Activated T-helper 17 cell treated with anti-CD3 and anti-CD28 coated beads, Interleukin-2, amount 50 U/mL, for 72 hours (primary cell): ENCODE results near the gene TP53TG5. TPM values are rescaled to one million over a fixed set of nuclear protein-coding genes. Genes with fewer than 3 reads are reported as not detected.
"Not testable (repeated sequence)": the region's sequence is repeated elsewhere in the genome, so short reads cannot be mapped to it uniquely, and the experiment has no call there.

Source experiments
- ATAC-seq: fragments of 150-1000 bp; cut with Tn5 transposase; replicated peaks from 2 replicates; pipeline ENCODE4 v1.10.0; 2021; ENCODE audit warnings: mild to moderate bottlenecking, moderate library complexity
- H3K27ac Mint-ChIP-seq: one replicate; pipeline ENCODE4 v1.8.0; 2022; ENCODE audit warnings: mixed read lengths
- H3K27me3 Mint-ChIP-seq: one replicate; pipeline ENCODE4 v1.8.0; 2022; ENCODE audit warnings: mixed read lengths
- H3K36me3 Mint-ChIP-seq: one replicate; pipeline ENCODE4 v1.8.0; 2022; ENCODE audit warnings: low read depth, mild to moderate bottlenecking, mixed read lengths
- H3K4me1 Mint-ChIP-seq: one replicate; pipeline ENCODE4 v1.8.0; 2022; ENCODE audit warnings: mixed read lengths
- H3K4me3 Mint-ChIP-seq: one replicate; pipeline ENCODE4 v1.8.0; 2022; ENCODE audit warnings: mild to moderate bottlenecking, mixed read lengths
- H3K9me3 Mint-ChIP-seq: one replicate; pipeline ENCODE4 v1.8.0; 2022; ENCODE audit warnings: mixed read lengths
- total RNA-seq, 2 donors: library from RNA; stranded (reverse); gene quantifications; one replicate each; pipeline ENCODE4 v1.2.3, GENCODE V29; 2022

Gene TP53TG5
- total RNA-seq, 2 donors from 2014 or later, result 0.11 to 0.50 TPM

DNA sequence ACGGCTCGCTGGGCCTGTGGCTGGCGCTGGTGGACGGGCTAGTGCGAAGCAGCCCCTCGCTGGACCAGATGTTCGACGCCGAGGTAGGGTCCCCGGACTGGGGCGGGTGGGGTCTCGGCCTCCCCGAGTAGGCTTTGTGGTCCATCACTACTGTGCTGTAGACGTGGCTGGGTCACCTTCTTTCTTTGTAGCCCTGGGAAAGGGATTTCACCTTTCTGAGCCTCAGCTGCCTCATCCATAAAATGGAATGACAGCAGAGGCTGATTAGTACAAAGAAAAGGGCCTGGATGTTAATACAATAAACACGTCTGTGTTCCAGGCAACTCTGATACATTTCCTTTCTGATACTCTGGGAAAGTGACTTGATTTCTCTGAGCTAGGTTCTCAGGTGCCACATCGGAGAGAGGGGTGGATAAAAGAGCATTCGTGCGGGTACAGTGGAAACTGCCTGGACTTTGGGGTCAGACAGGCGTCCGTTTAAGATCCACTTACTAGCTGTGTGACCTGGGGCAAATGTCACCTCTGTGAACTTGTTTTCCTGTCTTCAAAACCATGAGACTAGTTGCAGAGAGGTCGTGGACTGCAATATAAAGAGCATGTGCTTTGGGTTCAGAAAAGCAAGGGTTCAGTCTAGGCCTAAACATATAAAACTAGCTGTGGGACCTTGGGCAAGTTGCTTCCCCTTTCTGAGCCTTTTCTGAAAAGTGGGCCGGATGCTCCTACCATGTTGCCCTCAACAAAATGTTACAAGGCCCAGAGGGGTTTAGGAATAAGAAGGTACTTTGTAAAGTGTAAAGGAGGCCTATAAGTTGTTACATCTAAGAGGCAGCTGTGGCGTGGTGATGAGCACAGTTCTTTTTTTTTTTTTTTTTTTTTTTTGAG lies 14.3 kb downstream of the TP53TG5 start:
- Mint-ChIP-seq H3K27ac (peak overlapping the region; percentile 97), H3K4me1 (peaks cover 24% of the 10 kb centered on the region), H3K27me3 (no peaks in the 10 kb centered on the region), H3K4me3 (peak overlapping the region; percentile 95), H3K36me3 (peaks cover 49% of the 10 kb centered on the region), H3K9me3 (no peaks in the 10 kb centered on the region)
- no peak for ATAC-seq

DNA sequence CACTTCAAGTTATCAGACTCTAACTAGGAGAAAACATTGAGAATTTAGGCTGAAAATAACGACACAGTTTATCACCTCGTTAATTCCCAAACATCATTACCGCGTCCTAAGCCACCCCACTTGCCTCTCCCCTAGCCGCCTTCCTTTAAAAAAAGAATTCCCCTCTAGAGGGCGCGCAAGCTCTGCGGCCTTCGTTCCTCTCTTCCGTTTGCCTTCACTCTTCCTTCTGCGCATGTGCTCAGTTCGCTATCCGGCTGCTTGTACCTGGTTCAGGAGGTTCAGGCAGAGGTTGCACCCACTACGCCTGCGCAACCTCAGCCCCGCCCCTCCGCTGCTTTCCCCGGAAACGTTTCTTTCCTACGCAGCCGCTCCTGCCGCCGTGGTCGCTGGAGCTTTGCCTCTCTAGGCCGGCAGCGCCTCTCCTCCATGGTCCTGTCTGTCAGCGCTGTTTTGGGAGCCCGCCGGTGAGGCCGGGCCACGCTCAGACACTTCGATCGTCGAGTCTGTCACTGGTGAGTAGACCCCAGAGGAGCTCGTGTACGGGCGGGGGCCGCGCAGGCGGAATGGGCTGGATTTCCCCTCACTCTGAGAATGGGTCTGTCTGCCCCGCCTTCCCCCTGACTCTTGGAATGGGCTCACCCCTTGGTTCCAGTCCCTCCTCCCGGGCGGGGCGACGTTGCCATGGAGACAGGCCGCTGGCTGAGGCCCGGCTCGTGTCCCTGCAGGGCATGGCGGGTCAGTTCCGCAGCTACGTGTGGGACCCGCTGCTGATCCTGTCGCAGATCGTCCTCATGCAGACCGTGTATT lies 15.1 kb downstream of the TP53TG5 start, which contains the start of gene SYS1:
TSS of gene SYS1 (plus strand) at position 353 of the 807 bp plus-strand sequence. CDS start at position 729, 376 bp downstream.
- H3K4me1 Mint-ChIP-seq, result peaks cover 20% of the 10 kb centered on the region
- H3K4me3 Mint-ChIP-seq, result peak within 1 kb of the TSS; percentile 95

DNA sequence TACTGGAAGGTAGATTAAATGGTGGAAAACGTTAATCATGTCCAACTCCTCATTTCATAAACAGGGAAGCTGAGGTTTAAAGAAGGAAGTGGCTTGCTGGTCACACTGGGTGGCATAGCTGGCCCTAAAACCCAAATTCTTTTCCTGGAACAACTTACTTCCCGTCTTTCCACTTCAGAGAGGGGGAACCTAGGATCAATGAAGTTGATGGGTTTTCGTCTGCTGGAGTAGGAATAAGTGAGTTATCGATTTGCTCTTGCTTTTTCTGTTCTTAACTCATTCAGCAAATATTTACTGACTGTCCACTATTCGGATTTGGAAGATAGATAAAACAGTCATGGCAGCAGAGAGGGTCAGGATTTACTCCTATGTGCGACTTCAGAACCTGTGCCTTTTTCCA lies 16.3 kb downstream of the TP53TG5 start:
- H3K4me3 Mint-ChIP-seq, result no peak overlapping the region
- H3K4me1 Mint-ChIP-seq, result peaks cover 13% of the 10 kb centered on the region
- peaks cover 28% of the 10 kb centered on the region for H3K36me3 Mint-ChIP-seq
- ATAC-seq, result no peak
- no peak overlapping the region for H3K27ac Mint-ChIP-seq
- H3K27me3 Mint-ChIP-seq, result no peaks in the 10 kb centered on the region
- no peaks in the 10 kb centered on the region for H3K9me3 Mint-ChIP-seq

More for the DNA sequence above, 15.1 kb downstream of the TP53TG5 start, which contains the start of gene SYS1:
- peak; percentile 88 for ATAC-seq
- Mint-ChIP-seq H3K27ac (peak within 1 kb of the TSS; percentile 97), H3K9me3 (no peaks in the 10 kb centered on the region), H3K36me3 (peaks cover 40% of the 10 kb centered on the region), H3K27me3 (no peaks in the 10 kb centered on the region)

DNA sequence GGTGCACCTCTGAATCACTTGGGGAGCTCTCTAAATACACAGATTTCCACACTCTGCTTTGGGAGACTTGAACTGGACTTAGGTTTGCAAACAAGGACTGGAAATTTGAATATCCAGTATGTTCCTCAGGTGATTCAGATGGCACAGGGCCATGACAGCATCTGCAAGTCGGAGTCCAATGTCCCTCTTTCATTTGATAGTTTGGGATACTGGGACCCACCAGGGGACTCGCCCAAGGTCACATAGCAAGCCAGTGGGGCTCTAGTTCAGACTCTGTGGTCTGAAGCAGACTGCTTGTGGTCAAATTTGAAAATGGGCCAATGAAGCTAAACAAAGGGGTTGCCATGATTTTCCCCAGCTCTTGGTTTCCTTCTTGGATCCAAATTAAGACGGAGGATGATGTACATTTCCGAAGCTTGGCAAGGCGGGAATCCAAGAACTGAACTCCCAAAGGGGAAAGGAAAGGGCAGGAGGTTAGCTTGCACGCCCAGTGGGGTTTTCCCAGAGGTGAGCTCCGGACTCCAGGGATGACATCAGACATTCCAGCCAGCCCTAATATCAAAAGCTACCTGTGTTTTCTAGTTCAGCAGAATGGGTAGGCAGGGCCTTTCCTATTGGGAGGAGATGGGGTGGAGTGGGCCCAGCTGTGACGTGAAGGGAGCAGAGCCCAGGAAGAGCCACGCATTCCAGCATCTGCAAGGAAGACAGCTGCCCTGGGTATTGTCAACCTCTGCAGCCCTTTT lies 18.5 kb downstream of the TP53TG5 start:
- no peak for ATAC-seq
- no peaks in the 10 kb centered on the region for H3K27me3 Mint-ChIP-seq
- peaks cover 10% of the 10 kb centered on the region for H3K36me3 Mint-ChIP-seq
- no peak overlapping the region for H3K27ac Mint-ChIP-seq
- peaks cover 27% of the 10 kb centered on the region for H3K4me1 Mint-ChIP-seq
- no peak overlapping the region for H3K4me3 Mint-ChIP-seq
- no peaks in the 10 kb centered on the region for H3K9me3 Mint-ChIP-seq

DNA sequence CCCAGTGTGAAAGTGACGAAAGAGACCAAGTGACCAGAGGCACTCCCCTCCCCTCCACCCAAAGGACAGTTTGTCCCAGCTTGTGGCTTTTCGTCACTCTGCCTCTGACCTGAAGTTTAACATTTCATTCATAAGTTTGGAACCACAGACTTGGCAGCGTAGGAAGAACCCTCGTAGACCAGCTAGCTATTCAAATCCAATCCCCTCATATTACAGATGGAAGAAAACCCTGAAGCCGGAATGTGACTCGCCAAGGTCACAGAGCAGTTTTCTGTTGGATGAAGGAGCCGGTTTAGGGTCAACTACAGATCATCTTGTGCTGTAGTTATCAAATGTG lies 19.1 kb downstream of the TP53TG5 start:
- Mint-ChIP-seq H3K4me3 (no peak overlapping the region), H3K9me3 (no peaks in the 10 kb centered on the region)
- ATAC-seq, result no peak

DNA sequence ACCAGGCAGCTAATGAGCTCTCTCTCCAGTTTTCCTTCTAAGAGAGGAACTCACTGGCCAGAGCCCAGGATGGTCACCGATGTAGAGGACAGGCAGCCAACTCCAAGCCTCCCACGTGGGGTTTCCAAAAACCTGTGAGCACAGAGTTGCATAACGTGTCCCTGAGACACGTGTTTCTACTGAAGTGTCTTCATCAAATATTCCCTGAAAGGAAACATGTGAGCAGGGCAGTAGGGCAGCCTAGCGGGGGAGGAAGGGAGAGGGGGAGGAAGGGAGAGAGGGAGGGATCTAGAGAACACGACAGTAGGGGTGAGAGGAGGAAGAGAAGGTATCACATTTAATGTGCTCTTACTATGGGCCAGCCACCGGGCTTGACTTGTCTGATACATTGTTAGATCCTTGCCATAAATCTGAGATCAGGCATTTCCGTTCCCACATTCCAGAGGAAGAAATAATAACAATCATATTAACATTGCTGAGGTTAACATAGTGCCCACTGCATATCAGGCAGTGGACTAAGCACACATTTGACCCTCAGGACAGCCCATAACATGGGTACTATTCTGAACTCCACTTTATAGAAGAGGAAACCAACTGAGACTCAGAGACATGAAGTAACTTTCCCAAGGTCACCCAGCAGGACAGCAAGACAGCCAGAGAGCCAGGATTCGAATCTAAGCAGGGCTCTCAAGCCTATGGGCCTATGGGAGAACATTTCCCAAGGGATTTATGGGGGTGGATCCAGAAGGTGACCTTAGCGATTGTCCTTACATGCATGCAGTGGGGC lies 19.6 kb downstream of the TP53TG5 start:
- Mint-ChIP-seq H3K36me3 (peaks cover 6% of the 10 kb centered on the region), H3K4me1 (peaks cover 31% of the 10 kb centered on the region), H3K9me3 (no peaks in the 10 kb centered on the region), H3K27ac (peak overlapping the region; percentile 68), H3K27me3 (no peaks in the 10 kb centered on the region), H3K4me3 (peak overlapping the region; percentile 44)
- ATAC-seq, result no peak

More for the DNA sequence above, 19.1 kb downstream of the TP53TG5 start:
- peak overlapping the region; percentile 68 for H3K27ac Mint-ChIP-seq
- H3K4me1 Mint-ChIP-seq, result peaks cover 30% of the 10 kb centered on the region
- H3K27me3 Mint-ChIP-seq, result no peaks in the 10 kb centered on the region
- H3K36me3 Mint-ChIP-seq, result peaks cover 10% of the 10 kb centered on the region

DNA sequence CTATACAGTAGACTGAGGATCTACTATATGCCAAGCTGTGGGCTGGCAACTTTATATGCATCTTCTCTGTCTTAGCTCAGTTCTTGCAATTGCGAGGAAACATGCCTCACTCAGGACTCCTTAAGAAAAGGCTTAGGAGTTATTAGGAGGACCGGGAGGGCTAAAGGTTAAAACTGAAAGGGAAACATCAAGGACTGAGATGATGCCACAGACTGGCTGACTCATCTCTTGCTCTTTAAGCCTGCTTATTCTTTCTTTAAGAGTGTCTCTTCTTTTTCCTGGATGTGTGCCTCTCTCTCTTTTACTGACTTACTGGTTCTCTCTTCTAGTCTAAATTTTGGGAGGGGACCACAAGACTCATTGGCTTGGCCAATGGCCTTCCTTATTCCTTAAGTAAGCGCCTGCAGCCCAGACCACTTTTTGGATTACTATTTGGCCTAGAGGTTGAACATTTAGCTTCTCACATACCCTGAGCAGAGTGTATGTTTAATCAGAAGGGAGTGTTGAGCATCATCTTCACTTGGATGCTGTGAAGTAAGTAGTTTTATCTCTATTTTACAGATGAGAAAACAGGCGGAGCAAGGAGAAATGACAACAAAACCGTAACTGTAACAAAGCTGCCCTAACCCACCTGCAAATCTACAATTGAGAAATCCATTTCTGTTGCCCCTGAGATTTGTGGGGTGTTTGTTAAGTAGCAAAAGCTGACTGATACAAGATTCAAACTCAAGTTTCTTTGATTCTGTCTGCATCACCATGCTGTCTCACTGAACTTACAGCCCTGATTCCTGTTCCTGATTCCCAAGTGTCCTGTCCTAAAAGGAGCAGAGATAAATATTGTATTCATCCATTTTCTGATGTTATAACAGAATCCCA lies 22.7 kb downstream of the TP53TG5 start:
- Mint-ChIP-seq H3K4me1 (peaks cover 31% of the 10 kb centered on the region), H3K9me3 (no peaks in the 10 kb centered on the region), H3K36me3 (no peaks in the 10 kb centered on the region), H3K27me3 (no peaks in the 10 kb centered on the region), H3K27ac (peak overlapping the region; percentile 74), H3K4me3 (peak overlapping the region; percentile 71)
- peak; percentile 82 for ATAC-seq

DNA sequence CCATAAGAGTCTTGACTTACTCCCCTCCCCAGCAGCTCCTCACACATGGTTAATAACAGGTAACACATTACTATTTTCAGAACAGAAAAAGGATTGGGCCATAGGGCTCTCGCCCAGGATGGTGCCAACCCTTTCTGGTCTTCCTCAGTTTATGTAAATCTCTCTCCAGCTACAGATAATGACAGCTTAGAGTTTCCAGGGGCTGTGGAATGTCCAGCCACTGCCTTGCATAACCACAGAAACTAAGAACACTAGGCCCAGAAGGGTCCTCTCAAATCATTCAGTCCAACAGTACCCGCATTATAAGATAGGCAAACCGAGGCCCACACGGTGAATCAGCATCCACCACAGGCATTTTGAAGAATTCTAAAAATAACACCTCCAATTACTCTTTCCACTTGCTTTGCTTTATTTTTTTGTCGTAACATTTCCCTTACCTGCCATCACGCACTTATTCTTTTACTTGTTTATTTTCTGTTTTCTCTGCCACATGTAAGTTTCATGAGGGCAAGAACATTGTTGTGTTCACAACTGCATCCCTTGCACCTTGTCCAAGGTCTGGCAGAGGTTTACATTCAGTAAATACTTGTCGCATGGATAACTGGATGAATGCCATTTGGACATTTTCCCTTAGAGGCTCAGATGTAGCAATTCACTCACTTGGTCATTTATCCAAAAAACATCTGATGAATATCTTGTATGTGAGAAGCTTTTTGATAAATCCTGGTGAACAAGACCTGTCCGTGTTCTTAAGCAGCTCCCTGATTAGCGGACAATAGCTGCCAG lies 23.5 kb downstream of the TP53TG5 start:
- peak overlapping the region; percentile 74 for H3K27ac Mint-ChIP-seq

DNA sequence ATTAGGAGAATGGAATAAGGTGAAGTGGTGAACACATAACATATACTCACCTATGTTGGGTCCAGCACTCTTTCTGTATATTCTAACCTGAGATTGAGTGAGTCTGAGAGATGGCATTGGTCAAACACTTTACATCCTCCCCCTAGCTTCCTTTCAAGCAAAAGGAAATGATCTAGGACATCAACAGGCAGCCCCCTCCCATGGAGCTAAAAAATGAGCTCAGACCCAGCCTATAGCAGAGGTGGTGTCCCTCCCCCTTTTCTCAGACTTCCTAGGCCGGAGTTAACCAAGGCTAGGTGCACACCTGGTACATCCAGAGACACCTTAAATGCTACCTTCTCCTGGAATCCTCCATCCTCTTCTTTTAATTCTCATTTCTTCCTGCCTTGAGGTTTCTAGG lies 24.4 kb downstream of the TP53TG5 start:
- Mint-ChIP-seq H3K36me3 (no peaks in the 10 kb centered on the region), H3K27ac (peak overlapping the region; percentile 74), H3K4me1 (peaks cover 31% of the 10 kb centered on the region), H3K9me3 (no peaks in the 10 kb centered on the region), H3K27me3 (no peaks in the 10 kb centered on the region), H3K4me3 (peak overlapping the region; percentile 71)
- no peak for ATAC-seq

More for the DNA sequence above, 23.5 kb downstream of the TP53TG5 start:
- peaks cover 31% of the 10 kb centered on the region for H3K4me1 Mint-ChIP-seq
- no peaks in the 10 kb centered on the region for H3K9me3 Mint-ChIP-seq
- peak overlapping the region; percentile 71 for H3K4me3 Mint-ChIP-seq
- peak; percentile 75 for ATAC-seq
- H3K36me3 Mint-ChIP-seq, result no peaks in the 10 kb centered on the region
- H3K27me3 Mint-ChIP-seq, result no peaks in the 10 kb centered on the region

DNA sequence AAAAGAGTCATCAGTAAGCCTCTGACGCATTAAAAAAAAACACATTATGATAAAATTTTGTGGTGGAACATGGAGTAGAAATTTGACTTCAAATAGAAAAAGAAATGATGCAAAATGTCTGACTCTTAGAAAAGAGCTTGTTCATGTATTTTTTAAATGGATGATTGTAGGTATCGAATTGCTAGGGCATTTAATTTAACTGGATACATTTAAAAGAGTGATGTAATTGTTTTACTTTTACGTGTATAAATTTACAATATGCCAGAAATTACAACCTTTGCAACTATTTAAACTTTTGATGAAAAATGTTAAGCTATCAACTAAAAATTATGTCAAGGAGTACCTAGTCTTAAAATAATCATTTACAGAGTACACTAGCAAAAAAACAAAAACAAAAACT lies 25.4 kb downstream of the TP53TG5 start:
- no peak overlapping the region for H3K27ac Mint-ChIP-seq
- no peak overlapping the region for H3K4me3 Mint-ChIP-seq
- H3K27me3 Mint-ChIP-seq, result no peaks in the 10 kb centered on the region
- no peaks in the 10 kb centered on the region for H3K9me3 Mint-ChIP-seq
- H3K4me1 Mint-ChIP-seq, result peaks cover 27% of the 10 kb centered on the region
- no peak for ATAC-seq
- H3K36me3 Mint-ChIP-seq, result peaks cover 1% of the 10 kb centered on the region

DNA sequence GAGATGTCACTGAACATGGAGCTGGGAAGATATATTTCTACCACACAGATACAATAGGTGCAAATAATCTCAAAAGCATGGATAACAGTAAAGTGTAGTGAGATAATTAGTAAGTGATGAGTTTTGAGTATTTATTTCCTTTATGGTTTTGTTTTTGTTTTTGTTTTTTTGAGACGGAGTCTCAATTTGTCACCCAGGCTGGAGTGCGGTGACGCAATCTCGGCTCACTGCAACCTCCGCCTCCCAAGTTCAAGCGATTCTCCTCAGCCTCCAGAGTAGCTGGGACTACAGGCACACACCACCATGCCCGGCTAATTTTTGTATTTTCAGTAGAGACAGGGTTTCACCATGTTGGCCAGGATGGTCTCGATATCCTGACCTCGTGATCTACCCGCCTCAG lies 27.3 kb downstream of the TP53TG5 start:
- H3K9me3 Mint-ChIP-seq, ATAC-seq, H3K27me3 Mint-ChIP-seq, H3K27ac Mint-ChIP-seq, H3K4me3 Mint-ChIP-seq: not testable (repeated sequence)
- Mint-ChIP-seq H3K4me1 (peaks cover 27% of the 10 kb centered on the region), H3K36me3 (peaks cover 17% of the 10 kb centered on the region)

DNA sequence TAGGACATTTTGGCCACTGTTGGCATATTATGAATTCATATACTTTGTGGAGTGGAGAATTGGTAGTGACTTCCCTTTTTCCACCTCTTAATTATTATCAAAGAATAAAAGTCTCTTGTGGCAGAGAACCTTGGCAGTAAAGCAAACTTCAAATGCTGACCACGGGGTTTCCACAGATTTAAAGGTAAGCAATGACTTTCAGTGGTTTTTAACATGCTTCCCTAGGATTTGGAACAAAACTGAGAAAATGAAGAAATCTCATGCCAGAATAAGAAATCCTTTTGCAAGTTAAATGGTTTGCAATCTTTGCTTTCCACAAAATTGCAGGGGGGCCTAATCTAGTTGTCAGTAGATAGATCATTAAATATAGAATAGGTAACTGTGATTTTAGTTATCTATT lies 27.9 kb downstream of the TP53TG5 start:
- Mint-ChIP-seq H3K27me3 (no peaks in the 10 kb centered on the region), H3K9me3 (no peaks in the 10 kb centered on the region), H3K4me1 (peaks cover 25% of the 10 kb centered on the region), H3K4me3 (no peak overlapping the region), H3K27ac (no peak overlapping the region), H3K36me3 (peaks cover 17% of the 10 kb centered on the region)
- ATAC-seq, result no peak
